Activated CD8-positive, alpha-beta T cell treated with anti-CD3 and anti-CD28 coated beads for 36 hours (primary cell): Measurements from ENCODE around the gene MCTP1. TPM values are rescaled to one million over a fixed set of nuclear protein-coding genes. Genes with fewer than 3 reads are reported as not detected.

Source experiments
- ATAC-seq: fragments of 200-7000 bp; cut with Tn5 transposase; one replicate; pipeline ENCODE4 v1.10.0; 2021; ENCODE audit warnings: mild to moderate bottlenecking, moderate library complexity
- CTCF ChIA-PET: fragments of 350-600 bp; sonication (Branson Sonifier 250); formaldehyde crosslinking; loops from one replicate; lab custom pipeline; 2021; ENCODE audit warnings: antibody characterized with exemption; lab: Charles Lee
- POLR2A ChIA-PET: fragments of 350-600 bp; sonication (Branson Sonifier 250); formaldehyde crosslinking; loops from one replicate; lab custom pipeline; 2021; ENCODE audit warnings: antibody characterized with exemption; lab: Charles Lee
- DNase-seq: peaks from one replicate; pipeline ENCODE4 v3.0.0-alpha.2; 2020
- H3K27ac Mint-ChIP-seq: one replicate; pipeline ENCODE4 v1.8.0; 2021; ENCODE audit warnings: mild to moderate bottlenecking, mixed read lengths
- H3K27me3 Mint-ChIP-seq: one replicate; pipeline ENCODE4 v1.8.0; 2021; ENCODE audit warnings: mixed read lengths
- H3K36me3 Mint-ChIP-seq: one replicate; pipeline ENCODE4 v1.8.0; 2021; ENCODE audit warnings: low read depth, mixed read lengths
- H3K4me1 Mint-ChIP-seq: one replicate; pipeline ENCODE4 v1.8.0; 2021; ENCODE audit warnings: low read depth, mixed read lengths
- H3K4me3 Mint-ChIP-seq: one replicate; pipeline ENCODE4 v1.8.0; 2021; ENCODE audit warnings: mild to moderate bottlenecking, moderate library complexity, mixed read lengths
- H3K9me3 Mint-ChIP-seq: one replicate; pipeline ENCODE4 v1.8.0; 2021; ENCODE audit warnings: mixed read lengths
- intact Hi-C: fragments of 100-400 bp; cut with micrococcal nuclease; formaldehyde crosslinking; loops from one replicate; pipeline ENCODE4 v1.10.0; 2022
- total RNA-seq, 2 experiments: library from RNA; stranded (reverse); gene quantifications; one replicate each; pipeline ENCODE4 v1.2.3, GENCODE V29; 2021
- TF ChIP-seq, protein P1 (sequence below): fragments of 200-600 bp; IDR thresholded peaks from one replicate; pipeline ENCODE4 v1.8.0; 2022; ENCODE audit warnings: antibody characterized with exemption, mild to moderate bottlenecking

The MCTP1 gene
- total RNA-seq, 2 experiments from 2014 or later = 0.20 to 0.40 TPM

DNA sequence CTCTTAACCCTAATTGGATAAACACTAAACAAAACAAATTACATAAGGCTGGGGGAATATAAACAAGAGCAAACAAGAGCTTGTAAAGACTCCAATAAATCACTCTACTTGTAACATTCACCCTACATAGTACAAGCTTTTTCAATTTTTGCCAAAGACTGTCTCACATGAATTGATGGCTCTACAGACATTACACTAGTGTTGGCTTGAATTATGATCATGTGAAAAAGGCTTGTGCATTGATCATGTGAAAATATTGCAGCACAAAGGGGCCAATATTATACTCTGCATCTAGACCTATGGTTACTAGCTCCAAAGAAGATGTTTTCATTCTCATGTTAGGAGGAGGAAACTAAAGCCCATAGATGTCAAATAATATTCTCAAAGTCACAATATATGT is 212.6 kb downstream of the MCTP1 start:
- ChIA-PET CTCF (no interaction called here), POLR2A (no interaction called here)
- no peaks in the 10 kb centered on the region for H3K9me3 Mint-ChIP-seq
- H3K36me3 Mint-ChIP-seq = no peaks in the 10 kb centered on the region
- no peak overlapping the region for H3K4me3 Mint-ChIP-seq
- TF ChIP-seq, protein P1, sequence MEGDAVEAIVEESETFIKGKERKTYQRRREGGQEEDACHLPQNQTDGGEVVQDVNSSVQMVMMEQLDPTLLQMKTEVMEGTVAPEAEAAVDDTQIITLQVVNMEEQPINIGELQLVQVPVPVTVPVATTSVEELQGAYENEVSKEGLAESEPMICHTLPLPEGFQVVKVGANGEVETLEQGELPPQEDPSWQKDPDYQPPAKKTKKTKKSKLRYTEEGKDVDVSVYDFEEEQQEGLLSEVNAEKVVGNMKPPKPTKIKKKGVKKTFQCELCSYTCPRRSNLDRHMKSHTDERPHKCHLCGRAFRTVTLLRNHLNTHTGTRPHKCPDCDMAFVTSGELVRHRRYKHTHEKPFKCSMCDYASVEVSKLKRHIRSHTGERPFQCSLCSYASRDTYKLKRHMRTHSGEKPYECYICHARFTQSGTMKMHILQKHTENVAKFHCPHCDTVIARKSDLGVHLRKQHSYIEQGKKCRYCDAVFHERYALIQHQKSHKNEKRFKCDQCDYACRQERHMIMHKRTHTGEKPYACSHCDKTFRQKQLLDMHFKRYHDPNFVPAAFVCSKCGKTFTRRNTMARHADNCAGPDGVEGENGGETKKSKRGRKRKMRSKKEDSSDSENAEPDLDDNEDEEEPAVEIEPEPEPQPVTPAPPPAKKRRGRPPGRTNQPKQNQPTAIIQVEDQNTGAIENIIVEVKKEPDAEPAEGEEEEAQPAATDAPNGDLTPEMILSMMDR = no peak
- DNase-seq (no peak), ATAC-seq (no peak)
- peaks cover 1% of the 10 kb centered on the region for H3K27me3 Mint-ChIP-seq
- H3K27ac Mint-ChIP-seq = no peak overlapping the region
- intact Hi-C loops = no loop called here
- H3K4me1 Mint-ChIP-seq = no peaks in the 10 kb centered on the region

DNA sequence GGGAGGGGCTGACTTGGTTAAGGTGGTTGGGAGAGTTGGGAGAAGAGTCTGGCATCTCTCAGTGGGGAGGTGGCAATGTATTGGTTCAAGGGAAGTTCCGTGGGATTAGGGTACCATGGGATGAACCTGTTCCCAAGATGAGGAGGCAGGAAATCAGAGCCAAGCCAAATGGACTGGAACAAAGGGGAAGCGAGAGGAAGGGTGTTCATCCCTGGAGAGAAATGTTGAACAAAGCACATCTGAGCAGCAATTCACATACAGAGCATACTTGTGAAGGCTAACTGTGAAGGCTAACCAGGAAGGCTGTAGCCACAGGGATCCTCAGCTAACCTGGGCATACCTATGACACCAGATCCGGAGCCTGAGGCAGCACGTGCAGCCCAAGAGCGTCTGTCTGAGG is 214.0 kb downstream of the MCTP1 start:
- TF ChIP-seq, protein P1 = no peak
- no peak for DNase-seq
- no peaks in the 10 kb centered on the region for H3K36me3 Mint-ChIP-seq
- ChIA-PET POLR2A (no interaction called here), CTCF (no interaction called here)
- H3K9me3 Mint-ChIP-seq = no peaks in the 10 kb centered on the region
- no peak for ATAC-seq
- no peaks in the 10 kb centered on the region for H3K4me1 Mint-ChIP-seq
- intact Hi-C loops = no loop called here
- no peak overlapping the region for H3K27ac Mint-ChIP-seq
- no peak overlapping the region for H3K4me3 Mint-ChIP-seq
- H3K27me3 Mint-ChIP-seq = peaks cover 1% of the 10 kb centered on the region

DNA sequence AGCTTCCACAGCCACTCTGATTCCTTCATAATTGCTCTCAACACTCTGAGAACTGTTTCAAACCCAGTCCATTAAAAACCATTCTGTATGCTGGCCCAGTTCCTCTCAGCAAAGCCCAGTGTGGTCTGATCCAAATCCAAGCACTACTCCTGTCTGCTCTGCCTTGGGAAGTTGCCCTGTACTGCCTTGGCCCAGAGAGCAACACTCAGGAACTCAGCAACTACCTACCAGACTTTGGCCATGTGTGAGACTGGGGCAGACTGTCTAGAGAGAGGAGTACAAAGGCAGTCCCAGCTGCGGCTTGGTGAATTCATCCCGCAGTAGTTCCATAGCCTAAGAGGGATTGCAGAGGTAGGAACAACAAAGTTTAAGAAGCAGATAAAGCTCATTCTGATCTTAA is 214.4 kb downstream of the MCTP1 start:
- no peak overlapping the region for H3K27ac Mint-ChIP-seq
- intact Hi-C loops = no loop called here
- no peak for ATAC-seq
- ChIA-PET CTCF (no interaction called here), POLR2A (no interaction called here)
- H3K36me3 Mint-ChIP-seq = no peaks in the 10 kb centered on the region
- TF ChIP-seq, protein P1 = no peak
- H3K4me3 Mint-ChIP-seq = no peak overlapping the region
- H3K4me1 Mint-ChIP-seq = no peaks in the 10 kb centered on the region
- peaks cover 1% of the 10 kb centered on the region for H3K27me3 Mint-ChIP-seq
- no peaks in the 10 kb centered on the region for H3K9me3 Mint-ChIP-seq
- DNase-seq = no peak

DNA sequence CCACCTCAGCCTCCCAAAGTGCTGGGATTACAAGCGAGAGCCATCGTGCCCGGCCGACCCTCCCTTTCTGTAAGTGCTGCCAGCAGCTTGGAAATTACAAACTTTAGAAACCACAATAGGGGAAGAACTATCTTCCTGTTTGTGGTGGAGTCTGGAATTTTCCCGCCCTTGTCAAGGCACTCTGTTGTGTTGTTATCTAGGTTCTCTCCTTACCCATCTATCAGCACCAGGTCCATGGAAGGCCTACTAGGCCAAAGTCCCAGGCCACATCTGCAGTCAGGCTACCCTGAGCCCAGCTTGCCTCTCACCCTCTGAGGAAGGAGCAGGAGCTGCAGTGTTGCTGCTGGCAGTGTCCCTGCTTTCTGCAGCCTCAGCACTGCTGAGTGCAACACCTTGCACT is 214.9 kb downstream of the MCTP1 start:
- ChIA-PET CTCF (interaction anchor here (0.9 kb wide), 1 partner anchor 71 kb away, joined by 3 read pairs; no protein-coding TSS in a partner anchor), POLR2A (no interaction called here)
- no peaks in the 10 kb centered on the region for H3K4me1 Mint-ChIP-seq
- intact Hi-C loops = no loop called here
- peaks cover 1% of the 10 kb centered on the region for H3K27me3 Mint-ChIP-seq
- TF ChIP-seq, protein P1 = no peak
- H3K27ac Mint-ChIP-seq = no peak overlapping the region
- ATAC-seq (no peak), DNase-seq (no peak)
- H3K9me3 Mint-ChIP-seq = no peaks in the 10 kb centered on the region
- no peaks in the 10 kb centered on the region for H3K36me3 Mint-ChIP-seq
- H3K4me3 Mint-ChIP-seq = no peak overlapping the region

DNA sequence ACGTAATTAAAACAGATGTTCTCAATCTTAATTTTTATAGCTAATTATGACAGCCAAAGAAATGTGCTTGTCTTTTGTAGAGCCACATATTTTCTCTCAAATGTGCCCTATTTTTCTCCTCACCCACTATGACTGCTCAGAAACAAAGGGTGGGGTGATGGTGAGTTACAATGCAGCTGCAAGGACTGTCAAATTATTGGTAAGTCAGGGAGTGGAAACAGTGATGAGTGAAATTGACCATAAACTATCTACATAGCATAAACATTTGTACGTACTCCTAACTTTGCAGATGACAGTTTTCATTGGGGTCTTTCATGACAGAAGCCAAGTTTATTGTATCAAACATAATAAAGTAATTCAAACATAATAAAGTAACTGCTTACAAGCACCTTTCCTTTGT is 215.9 kb downstream of the MCTP1 start:
- no peaks in the 10 kb centered on the region for H3K4me1 Mint-ChIP-seq
- no peaks in the 10 kb centered on the region for H3K36me3 Mint-ChIP-seq
- H3K4me3 Mint-ChIP-seq = no peak overlapping the region
- ChIA-PET CTCF (interaction anchor here (0.9 kb wide), 1 partner anchor 70 kb away, joined by 3 read pairs; no protein-coding TSS in a partner anchor), POLR2A (no interaction called here)
- no peak overlapping the region for H3K27ac Mint-ChIP-seq
- DNase-seq = no peak
- intact Hi-C loops = no loop called here
- no peak for ATAC-seq
- no peaks in the 10 kb centered on the region for H3K27me3 Mint-ChIP-seq
- no peaks in the 10 kb centered on the region for H3K9me3 Mint-ChIP-seq
- TF ChIP-seq, protein P1 = no peak
